HG02885 (cell line): Measurements from ENCODE around the gene NUP37.

Experiments used
- ATAC-seq: cut with Tn5 transposase; IDR thresholded peaks from one replicate; pipeline ENCODE4 v1.9.1; 2021; ENCODE audit warnings: mild to moderate bottlenecking; ENCODE audit not compliant: unreplicated experiment, poor library complexity

NUP37 gene

GRCh38 chr12:102033991-102034745, 85.7 kb downstream of the NUP37 start:
- no peak for ATAC-seq

DNA sequence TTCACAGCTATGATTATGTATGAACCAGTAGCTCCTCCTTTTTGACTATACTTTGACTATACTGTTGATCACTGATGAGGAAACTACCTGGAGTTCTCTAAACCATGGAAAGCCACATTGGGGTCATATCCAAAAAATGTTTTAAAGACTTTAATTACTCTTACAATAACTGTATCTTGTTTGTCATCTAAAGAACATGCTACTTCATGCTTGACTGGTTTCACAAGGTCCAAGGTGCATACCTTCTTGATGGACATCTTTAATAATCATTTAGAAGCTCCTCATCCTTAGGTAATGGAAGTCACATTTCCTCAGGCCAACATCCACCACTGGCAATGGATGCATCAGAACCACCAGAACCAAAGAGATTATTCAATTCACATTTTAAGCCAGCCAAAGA, 88.1 kb downstream of the NUP37 start:
- ATAC-seq = no peak

GRCh38 chr12:102029141-102029540, 90.8 kb downstream of the NUP37 start:
- ATAC-seq = no peak

- ATAC-seq = no peak
Observed at GRCh38 chr12:102026728-102027127, 93.2 kb downstream of the NUP37 start.

DNA sequence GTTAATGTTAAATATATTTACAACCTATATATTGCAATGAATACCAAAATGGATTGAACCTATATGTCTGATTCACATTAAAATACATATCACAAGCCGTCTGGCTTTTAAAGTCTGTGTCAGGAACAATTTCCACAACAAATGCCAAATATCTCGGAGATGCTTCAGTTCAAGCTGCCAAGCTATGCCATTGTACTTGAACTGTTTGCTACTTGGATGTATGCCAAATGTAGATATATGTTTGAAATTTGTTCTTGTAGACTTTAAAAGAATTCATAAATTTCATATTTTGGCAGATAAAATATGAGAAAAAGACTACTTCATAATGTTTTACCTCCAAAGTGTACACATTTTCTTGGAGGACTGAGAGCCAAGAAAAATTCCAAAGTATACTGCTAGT, 95.1 kb downstream of the NUP37 start:
- ATAC-seq = no peak

GRCh38 chr12:102023343-102023930, 96.5 kb downstream of the NUP37 start:
- no peak for ATAC-seq
